OCI-LY3 (cell line): ENCODE results near the gene MTMR3.

ENCODE experiments used
- CTCF ChIP-seq: fragments of 200-600, 300-600 bp; sonication (generic); IDR thresholded peaks from 2 replicates; pipeline ENCODE4 v1.5.1; 2014; ENCODE audit warnings: antibody characterized with exemption, low read length, low read depth
- EZH2phosphoT487 ChIP-seq: fragments of 200-600 bp; shearing (Covaris generic); IDR thresholded peaks from 2 replicates; pipeline ENCODE4 v1.6.1; 2018; ENCODE audit warnings: antibody characterized with exemption, mixed run types, low read depth

GRCh38 chr22:29912141-29912540 lies 29.2 kb downstream of the MTMR3 start:
- no peak for TF ChIP-seq CTCF
- no peak for TF ChIP-seq EZH2phosphoT487
